PC-3 (cell line): Measurements from ENCODE around the gene GABBR2. TPM values are rescaled to one million over a fixed set of nuclear protein-coding genes. Genes with fewer than 3 reads are reported as not detected.

Experiments
- ATAC-seq: fragments of 200-7000 bp; cut with Tn5 transposase; 2 replicates; pipeline ENCODE4 v1.9.1; 2020; ENCODE audit warnings: mild to moderate bottlenecking, moderate library complexity
- BruUV-seq: library from RNA; stranded (reverse); fragments of 400-500 nt; replicated peaks from 2 replicates; lab custom pipeline; 2021; lab: Mats Ljungman, UMichigan
- CTCF ChIA-PET: fragments of 300-600 bp; sonication (Branson Sonifier 250); formaldehyde crosslinking; loops from one replicate; lab custom pipeline; 2022; ENCODE audit warnings: antibody characterized with exemption; lab: Charles Lee
- POLR2A ChIA-PET: fragments of 300-600 bp; sonication (Branson Sonifier 250); formaldehyde crosslinking; loops from one replicate; lab custom pipeline; 2022; ENCODE audit warnings: antibody characterized with exemption; ENCODE audit not compliant: unreplicated experiment; lab: Charles Lee
- DNase-seq: peaks from one replicate; pipeline ENCODE4 v3.0.0-alpha.2; 2015
- H2AFZ ChIP-seq: fragments of 300-600 bp; sonication (generic); 2 replicates; pipeline ENCODE4 v1.6.0; 2016; ENCODE audit warnings: antibody characterized with exemption, low read length
- H3F3A ChIP-seq: fragments of 300-600 bp; sonication (generic); one replicate; pipeline ENCODE4 v1.6.0; 2017; ENCODE audit warnings: antibody characterized with exemption, low read length, control low read depth, mild to moderate bottlenecking; ENCODE audit not compliant: unreplicated experiment
- H3K27ac ChIP-seq: fragments of 300-600 bp; sonication (generic); 2 replicates; pipeline ENCODE4 v1.5.1; 2016; ENCODE audit warnings: mild to moderate bottlenecking, low read length
- H3K27me3 ChIP-seq: fragments of 300-600 bp; sonication (generic); 2 replicates; pipeline ENCODE4 v1.6.1; 2016; ENCODE audit warnings: low read length, mixed read lengths
- H3K36me3 ChIP-seq: fragments of 300-600 bp; sonication (generic); 2 replicates; pipeline ENCODE4 v1.6.1; 2016; ENCODE audit warnings: low read depth, mixed run types, low read length, mixed read lengths
- H3K4me1 ChIP-seq: fragments of 300-600 bp; sonication (generic); 2 replicates; pipeline ENCODE4 v1.5.1; 2016; ENCODE audit warnings: low read length; ENCODE audit not compliant: insufficient read depth
- H3K4me2 ChIP-seq: fragments of 300-600 bp; sonication (generic); 2 replicates; pipeline ENCODE4 v1.6.0; 2016; ENCODE audit warnings: low read length
- H3K4me3 ChIP-seq: fragments of 300-600 bp; sonication (generic); 2 replicates; pipeline ENCODE4 v1.5.1; 2016; ENCODE audit warnings: mild to moderate bottlenecking, low read length, mixed read lengths
- H3K79me2 ChIP-seq: fragments of 300-600 bp; sonication (generic); 2 replicates; pipeline ENCODE4 v1.6.1; 2017; ENCODE audit warnings: low read length, mixed read lengths
- H3K9ac ChIP-seq: fragments of 300-600 bp; sonication (generic); 2 replicates; pipeline ENCODE4 v1.6.0; 2016; ENCODE audit warnings: mild to moderate bottlenecking, low read length
- H3K9me2 ChIP-seq: fragments of 300-600 bp; sonication (generic); replicated peaks from 2 replicates; pipeline ENCODE4 v1.6.1; 2016; ENCODE audit warnings: mixed run types, low read length, mixed read lengths
- H3K9me3 ChIP-seq: fragments of 300-600 bp; sonication (generic); 2 replicates; pipeline ENCODE4 v1.6.1; 2016; ENCODE audit warnings: low read length, mixed read lengths
- H4K20me1 ChIP-seq: fragments of 300-600 bp; sonication (generic); 2 replicates; pipeline ENCODE4 v1.6.1; 2016; ENCODE audit warnings: low read length, mixed read lengths
- EZH2 ChIP-seq: fragments of 300-600 bp; sonication (generic); IDR thresholded peaks from one replicate; pipeline ENCODE4 v1.6.1; 2017; ENCODE audit warnings: antibody characterized with exemption, mild to moderate bottlenecking, low read length; ENCODE audit not compliant: unreplicated experiment
- EZH2phosphoT487 ChIP-seq: fragments of 300-600 bp; sonication (generic); IDR thresholded peaks from 2 replicates; pipeline ENCODE4 v1.6.1; 2018; ENCODE audit warnings: mild to moderate bottlenecking, antibody characterized with exemption, low read length, borderline replicate concordance
- intact Hi-C: fragments of 100-400 bp; cut with micrococcal nuclease; formaldehyde crosslinking; loops from 2 replicates; pipeline ENCODE4 v1.9.0; 2023
- total RNA-seq: library from RNA; depleted of rRNA; stranded (reverse); fragments of >200 nt; gene quantifications from 2 replicates; pipeline ENCODE4 v1.2.3, GENCODE V29; 2014
- TF ChIP-seq, protein P1 (sequence below): fragments of 300-600 bp; sonication (generic); conservative IDR thresholded peaks from 2 replicates; pipeline ENCODE4 v1.5.1; 2017; ENCODE audit warnings: antibody characterized with exemption, low read depth, mild to moderate bottlenecking, low read length

The GABBR2 gene
- total RNA-seq, 1 experiment from 2014 or later, result 0.44 TPM

DNA sequence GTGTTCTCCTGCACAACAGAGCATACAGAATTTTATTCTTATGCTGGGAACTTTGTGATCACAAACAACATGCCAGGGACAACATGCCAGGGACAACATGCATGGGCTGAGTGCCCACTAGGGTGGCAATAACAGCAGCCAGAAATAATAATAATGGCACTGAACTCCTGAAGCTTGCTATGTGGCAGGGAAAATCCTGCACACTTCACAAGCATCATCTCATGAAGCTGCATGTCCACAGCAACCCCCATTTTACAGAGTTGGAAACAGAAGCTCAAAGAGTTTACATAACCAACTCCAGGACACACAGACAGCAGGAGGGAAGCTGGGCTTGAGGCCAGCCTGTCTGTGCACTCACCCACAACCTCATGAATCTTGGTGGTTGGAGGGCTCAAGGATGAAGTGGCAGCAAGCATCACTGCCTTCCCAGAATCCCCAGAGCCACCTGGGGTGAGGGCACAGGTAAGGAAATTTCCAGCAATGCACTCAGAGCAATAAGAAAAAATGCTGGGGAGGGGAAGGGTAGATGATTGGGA, 111.4 kb downstream of the GABBR2 start:
- Histone ChIP-seq H4K20me1 (no peaks in the 10 kb centered on the region), H3K4me2 (no peak overlapping the region), H3K4me1 (no peaks in the 10 kb centered on the region), H3K27ac (no peak overlapping the region), H3K4me3 (no peak overlapping the region), H3K9me3 (no peaks in the 10 kb centered on the region), H3K9me2 (no peaks in the 10 kb centered on the region), H3K79me2 (no peaks in the 10 kb centered on the region), H3K27me3 (no peaks in the 10 kb centered on the region), H2AFZ (no peak overlapping the region), H3K9ac (no peak overlapping the region), H3F3A (no peaks in the 10 kb centered on the region), H3K36me3 (no peaks in the 10 kb centered on the region)
- no peak for DNase-seq
- no TSS peak for BruUV-seq
- ChIA-PET POLR2A (no interaction called here), CTCF (no interaction called here)
- intact Hi-C loops, result no loop called here
- ATAC-seq, result no peak
- TF ChIP-seq, protein P1, sequence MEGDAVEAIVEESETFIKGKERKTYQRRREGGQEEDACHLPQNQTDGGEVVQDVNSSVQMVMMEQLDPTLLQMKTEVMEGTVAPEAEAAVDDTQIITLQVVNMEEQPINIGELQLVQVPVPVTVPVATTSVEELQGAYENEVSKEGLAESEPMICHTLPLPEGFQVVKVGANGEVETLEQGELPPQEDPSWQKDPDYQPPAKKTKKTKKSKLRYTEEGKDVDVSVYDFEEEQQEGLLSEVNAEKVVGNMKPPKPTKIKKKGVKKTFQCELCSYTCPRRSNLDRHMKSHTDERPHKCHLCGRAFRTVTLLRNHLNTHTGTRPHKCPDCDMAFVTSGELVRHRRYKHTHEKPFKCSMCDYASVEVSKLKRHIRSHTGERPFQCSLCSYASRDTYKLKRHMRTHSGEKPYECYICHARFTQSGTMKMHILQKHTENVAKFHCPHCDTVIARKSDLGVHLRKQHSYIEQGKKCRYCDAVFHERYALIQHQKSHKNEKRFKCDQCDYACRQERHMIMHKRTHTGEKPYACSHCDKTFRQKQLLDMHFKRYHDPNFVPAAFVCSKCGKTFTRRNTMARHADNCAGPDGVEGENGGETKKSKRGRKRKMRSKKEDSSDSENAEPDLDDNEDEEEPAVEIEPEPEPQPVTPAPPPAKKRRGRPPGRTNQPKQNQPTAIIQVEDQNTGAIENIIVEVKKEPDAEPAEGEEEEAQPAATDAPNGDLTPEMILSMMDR, result no peak
- TF ChIP-seq EZH2phosphoT487 (no peak), EZH2 (no peak)

DNA sequence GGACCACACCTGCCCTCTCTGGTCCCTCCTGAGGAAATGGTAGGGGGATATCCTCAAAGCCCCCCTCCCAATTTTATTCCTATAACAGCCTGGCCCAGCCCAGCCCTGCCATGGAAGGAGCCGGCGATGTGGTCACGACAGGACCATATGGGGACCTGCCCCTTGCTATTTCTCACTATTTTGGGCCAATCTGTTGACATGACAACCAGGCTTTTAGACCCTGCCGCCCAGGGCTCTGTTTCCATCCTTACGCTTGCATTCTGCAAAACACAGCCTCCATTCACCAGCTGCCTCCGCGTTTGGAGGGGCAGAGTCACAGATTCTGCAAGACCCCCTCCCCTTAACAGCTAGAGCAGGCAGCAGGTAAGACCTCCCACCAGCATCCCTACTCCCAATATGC, 112.2 kb downstream of the GABBR2 start:
- intact Hi-C loops, result no loop called here
- Histone ChIP-seq H3K27me3 (no peaks in the 10 kb centered on the region), H3K9me2 (no peaks in the 10 kb centered on the region), H3K27ac (no peak overlapping the region), H3K4me3 (no peak overlapping the region), H3K4me1 (no peaks in the 10 kb centered on the region), H3K36me3 (no peaks in the 10 kb centered on the region), H3K4me2 (no peak overlapping the region), H4K20me1 (no peaks in the 10 kb centered on the region), H3K9me3 (no peaks in the 10 kb centered on the region), H3K79me2 (no peaks in the 10 kb centered on the region), H3F3A (no peaks in the 10 kb centered on the region), H3K9ac (no peak overlapping the region), H2AFZ (no peak overlapping the region)
- DNase-seq (no peak), ATAC-seq (no peak)
- no TSS peak for BruUV-seq
- no peak for TF ChIP-seq EZH2phosphoT487
- no peak for TF ChIP-seq EZH2
- TF ChIP-seq, protein P1, result no peak
- POLR2A ChIA-PET, result no interaction called here
- CTCF ChIA-PET, result no interaction called here

GRCh38 chr9:98594546-98595160, 114.1 kb downstream of the GABBR2 start:
- H4K20me1 ChIP-seq, result no peaks in the 10 kb centered on the region
- ChIA-PET POLR2A (no interaction called here), CTCF (no interaction called here)
- H3F3A ChIP-seq, result no peaks in the 10 kb centered on the region
- 0 out of 2 replicates have a peak, but pooled peaks cover 6% of the 10 kb centered on the region for H3K27me3 ChIP-seq
- no peak overlapping the region for H3K4me3 ChIP-seq
- no peaks in the 10 kb centered on the region for H3K36me3 ChIP-seq
- no peaks in the 10 kb centered on the region for H3K9me2 ChIP-seq
- H3K79me2 ChIP-seq, result no peaks in the 10 kb centered on the region
- H3K4me1 ChIP-seq, result no peaks in the 10 kb centered on the region
- TF ChIP-seq EZH2phosphoT487 (no peak), EZH2 (no peak)
- TF ChIP-seq, protein P1, result no peak
- no peak overlapping the region for H3K27ac ChIP-seq
- no peak overlapping the region for H2AFZ ChIP-seq
- no peak for ATAC-seq
- no peak overlapping the region for H3K9ac ChIP-seq
- no peak for DNase-seq
- intact Hi-C loops, result no loop called here
- no TSS peak for BruUV-seq
- no peak overlapping the region for H3K4me2 ChIP-seq
- no peaks in the 10 kb centered on the region for H3K9me3 ChIP-seq
